AG09319 (cell line): Measurements from ENCODE around the gene LTF.

ENCODE experiments used
- DNase-seq: peaks from one replicate; pipeline ENCODE4 v3.0.0-alpha.2; 2010; ENCODE audit warnings: low read depth; ENCODE audit errors: extremely low read depth
- CTCF ChIP-seq: IDR thresholded peaks from 2 replicates; pipeline ENCODE4 v1.5.1; 2011; ENCODE audit warnings: low read depth, mild to moderate bottlenecking, inconsistent platforms, low read length, moderate library complexity

The LTF gene

GRCh38 chr3:46423588-46423987 is 41.1 kb downstream of the LTF start:
- TF ChIP-seq CTCF = no peak
- no peak for DNase-seq

- no peak for DNase-seq
- no peak for TF ChIP-seq CTCF
Measured at GRCh38 chr3:46422617-46423016, 42.1 kb downstream of the LTF start.

GRCh38 chr3:46420931-46421330 is 43.8 kb downstream of the LTF start:
- no peak for DNase-seq
- no peak for TF ChIP-seq CTCF

GRCh38 chr3:46419816-46420215 is 44.9 kb downstream of the LTF start:
- TF ChIP-seq CTCF = no peak

GRCh38 chr3:46417841-46418611 is 46.7 kb downstream of the LTF start:
- no peak for TF ChIP-seq CTCF
- no peak for DNase-seq

More at GRCh38 chr3:46419816-46420215, 44.9 kb downstream of the LTF start:
- no peak for DNase-seq

GRCh38 chr3:46416811-46417510 is 47.7 kb downstream of the LTF start:
- TF ChIP-seq CTCF = no peak
- DNase-seq = no peak

GRCh38 chr3:46416125-46416810 is 48.4 kb downstream of the LTF start:
- no peak for TF ChIP-seq CTCF
- DNase-seq = no peak
